ENCODE data around the gene PTPRCAP.

GRCh38 chr11:67468759-67469507 is 31.5 kb upstream of the PTPRCAP start, which contains the start of gene TMEM134:
- TF ChIP-seq CTCF (IDR thresholded peaks at IDR 0.05; ENCODE audit: low read length) (peak; percentile 57), EZH2phosphoT487 (IDR thresholded peaks at IDR 0.05; ENCODE audit: low read length) (no peak)

All from MM.1S (cell line).